SK-N-SH treated with all-trans-retinoic acid at 6 μM for 48 hours (cell line): ENCODE measurements around the gene SORCS2.

Experiments used
- ATAC-seq: fragments of 200-7000 bp; cut with Tn5 transposase; 3 replicates; pipeline ENCODE4 v1.9.1; 2020; ENCODE audit warnings: mild to moderate bottlenecking, moderate library complexity
- ARNTL ChIP-seq: fragments of 450-650 bp; formaldehyde crosslinking; IDR thresholded peaks from 2 replicates; pipeline ENCODE4 v1.5.0; 2020; ENCODE audit warnings: low read depth, mild to moderate bottlenecking, moderate library complexity, borderline replicate concordance
- BACH2 ChIP-seq: fragments of 250-450 bp; sonication (Bioruptor Pico); IDR thresholded peaks from 2 replicates; pipeline ENCODE4 v1.9.0; 2021; ENCODE audit warnings: mild to moderate bottlenecking, borderline replicate concordance
- CSDC2 ChIP-seq: fragments of 250-450 bp; sonication (Bioruptor Pico); IDR thresholded peaks from 2 replicates; pipeline ENCODE4 v1.5.0; 2020; ENCODE audit warnings: mild to moderate bottlenecking, moderate library complexity
- ESRRG ChIP-seq: fragments of 250-450 bp; sonication (Bioruptor Pico); IDR thresholded peaks from 2 replicates; pipeline ENCODE4 v1.6.1; 2021; ENCODE audit warnings: mild to moderate bottlenecking
- GLIS3 ChIP-seq: fragments of 250-450 bp; sonication (Bioruptor Pico); IDR thresholded peaks from 2 replicates; pipeline ENCODE4 v1.5.0; 2020; ENCODE audit warnings: mild to moderate bottlenecking, moderate library complexity
- ISL1 ChIP-seq: fragments of 250-450 bp; sonication (Bioruptor Pico); IDR thresholded peaks from 2 replicates; pipeline ENCODE4 v2.1.2; 2022; ENCODE audit warnings: mild to moderate bottlenecking, moderate library complexity
- OSR1 ChIP-seq: fragments of 250-450 bp; sonication (Bioruptor Pico); IDR thresholded peaks from 2 replicates; pipeline ENCODE4 v1.8.0; 2022; ENCODE audit warnings: moderate library complexity, mild to moderate bottlenecking, inconsistent platforms
- PPARA ChIP-seq: fragments of 250-450 bp; sonication (Bioruptor Pico); IDR thresholded peaks from 2 replicates; pipeline ENCODE4 v1.5.0; 2020; ENCODE audit warnings: mild to moderate bottlenecking, borderline replicate concordance
- RARB ChIP-seq: fragments of 250-450 bp; sonication (Bioruptor Pico); IDR thresholded peaks from 2 replicates; pipeline ENCODE4 v1.8.0; 2021; ENCODE audit warnings: mild to moderate bottlenecking, moderate library complexity
- SNAI2 ChIP-seq: fragments of 250-450 bp; sonication (Bioruptor Pico); IDR thresholded peaks from 2 replicates; pipeline ENCODE4 v1.5.0; 2020; ENCODE audit warnings: mild to moderate bottlenecking, moderate library complexity
- TCF4 ChIP-seq: fragments of 250-450 bp; sonication (Bioruptor Pico); IDR thresholded peaks from 2 replicates; pipeline ENCODE4 v1.8.0; 2021; ENCODE audit warnings: mild to moderate bottlenecking, moderate library complexity, borderline replicate concordance
- ZC3H10 ChIP-seq: fragments of 250-450 bp; sonication (Bioruptor Pico); IDR thresholded peaks from 2 replicates; pipeline ENCODE4 v1.5.1; 2021; ENCODE audit warnings: mild to moderate bottlenecking, moderate library complexity
- ZFP30 ChIP-seq: fragments of 450-650 bp; formaldehyde crosslinking; IDR thresholded peaks from 2 replicates; pipeline ENCODE4 v1.5.0; 2022; ENCODE audit warnings: mild to moderate bottlenecking, moderate library complexity
- ZNF565 ChIP-seq: fragments of 450-650 bp; formaldehyde crosslinking; conservative IDR thresholded peaks from 2 replicates; pipeline ENCODE4 v1.5.0; 2020; ENCODE audit warnings: low read depth, mild to moderate bottlenecking, moderate library complexity
- ZNF70 ChIP-seq: fragments of 450-650 bp; formaldehyde crosslinking; IDR thresholded peaks from 2 replicates; pipeline ENCODE4 v1.5.0; 2020; ENCODE audit warnings: mild to moderate bottlenecking, moderate library complexity
- ZNF8 ChIP-seq: fragments of 450-650 bp; formaldehyde crosslinking; IDR thresholded peaks from 2 replicates; pipeline ENCODE4 v1.5.0; 2020; ENCODE audit warnings: mild to moderate bottlenecking, moderate library complexity
- TF ChIP-seq, protein P1 (sequence below): fragments of 250-450 bp; sonication (Bioruptor Pico); IDR thresholded peaks from 2 replicates; pipeline ENCODE4 v1.5.1; 2020; ENCODE audit warnings: low read depth, mild to moderate bottlenecking, moderate library complexity
- TF ChIP-seq, protein P2 (sequence below): fragments of 250-450 bp; sonication (Bioruptor Pico); IDR thresholded peaks from 2 replicates; pipeline ENCODE4 v1.5.1; 2021; ENCODE audit warnings: mild to moderate bottlenecking, moderate library complexity
- TF ChIP-seq, protein P3 (sequence below): fragments of 250-450 bp; sonication (Bioruptor Pico); IDR thresholded peaks from 2 replicates; pipeline ENCODE4 v1.5.0; 2020; ENCODE audit warnings: mild to moderate bottlenecking, moderate library complexity
- TF ChIP-seq, protein P4 (sequence below): fragments of 250-450 bp; sonication (Bioruptor Pico); IDR thresholded peaks from 2 replicates; pipeline ENCODE4 v1.8.0; 2020; ENCODE audit warnings: mild to moderate bottlenecking, moderate library complexity, borderline replicate concordance

The SORCS2 gene

DNA sequence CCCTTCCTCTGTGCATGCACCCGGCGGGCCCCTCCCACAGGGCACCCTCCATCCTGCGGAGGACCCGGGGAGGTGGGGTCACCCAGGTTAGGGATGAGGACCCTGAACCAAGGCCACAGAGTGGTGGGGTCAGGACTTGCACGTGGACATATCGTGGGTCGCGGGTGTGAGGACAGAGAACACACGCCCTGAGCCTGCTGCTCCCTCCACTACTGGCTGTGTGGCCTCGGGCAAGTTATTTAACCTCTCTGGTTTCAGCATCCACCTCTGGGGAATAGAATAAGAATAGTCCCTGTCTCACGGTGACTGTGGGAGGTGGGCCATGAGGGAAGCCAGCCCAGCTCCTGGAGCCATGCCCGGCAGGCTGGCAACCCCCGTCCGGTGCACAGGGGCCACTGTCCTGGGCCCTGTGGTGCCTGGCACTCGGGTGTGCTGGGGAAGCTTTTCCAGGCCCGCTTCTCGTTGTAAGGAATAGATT, 237.3 kb downstream of the SORCS2 start:
- no peak for ATAC-seq
- TF ChIP-seq SNAI2 (CRISPR knock-in tag) (no peak), ZNF8 (no peak), ZC3H10 (no peak)
- TF ChIP-seq, protein P1, sequence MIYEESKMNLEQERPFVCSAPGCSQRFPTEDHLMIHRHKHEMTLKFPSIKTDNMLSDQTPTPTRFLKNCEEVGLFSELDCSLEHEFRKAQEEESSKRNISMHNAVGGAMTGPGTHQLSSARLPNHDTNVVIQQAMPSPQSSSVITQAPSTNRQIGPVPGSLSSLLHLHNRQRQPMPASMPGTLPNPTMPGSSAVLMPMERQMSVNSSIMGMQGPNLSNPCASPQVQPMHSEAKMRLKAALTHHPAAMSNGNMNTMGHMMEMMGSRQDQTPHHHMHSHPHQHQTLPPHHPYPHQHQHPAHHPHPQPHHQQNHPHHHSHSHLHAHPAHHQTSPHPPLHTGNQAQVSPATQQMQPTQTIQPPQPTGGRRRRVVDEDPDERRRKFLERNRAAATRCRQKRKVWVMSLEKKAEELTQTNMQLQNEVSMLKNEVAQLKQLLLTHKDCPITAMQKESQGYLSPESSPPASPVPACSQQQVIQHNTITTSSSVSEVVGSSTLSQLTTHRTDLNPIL: no peak

DNA sequence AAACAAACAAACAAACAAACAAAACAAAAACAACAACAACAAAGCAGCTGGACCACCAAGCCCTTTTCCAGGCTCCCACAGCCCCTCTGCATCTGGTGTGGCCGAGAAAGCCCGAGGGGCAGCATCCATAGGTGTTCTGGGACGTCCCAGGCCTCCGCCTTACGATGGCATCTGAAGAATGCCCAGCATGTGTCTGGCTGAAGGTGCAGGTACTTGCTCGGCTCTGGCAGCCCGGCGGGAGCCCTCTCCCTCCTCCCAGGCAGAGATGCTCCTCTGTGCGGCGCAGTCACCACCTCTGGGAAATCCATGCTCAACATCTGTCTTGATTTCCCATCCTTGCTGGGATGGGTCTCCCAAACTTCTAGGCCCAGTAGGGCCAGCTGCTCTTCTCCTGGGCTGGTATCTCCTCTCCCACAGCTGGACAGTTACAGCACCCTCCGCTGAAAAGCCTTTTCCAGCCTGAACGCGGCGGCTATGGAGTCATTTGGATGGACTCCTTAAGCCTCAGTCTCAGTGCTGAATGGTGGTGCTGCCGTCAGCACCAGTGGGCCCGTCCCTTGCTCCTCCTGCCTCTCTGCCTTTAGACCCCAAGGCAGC, 238.1 kb downstream of the SORCS2 start:
- no peak for ATAC-seq
- TF ChIP-seq PPARA (CRISPR knock-in tag): no peak
- no peak for TF ChIP-seq ZNF70 (CRISPR knock-in tag)
- no peak for TF ChIP-seq GLIS3 (CRISPR knock-in tag)
- TF ChIP-seq ARNTL (CRISPR knock-in tag): no peak
- TF ChIP-seq RARB (CRISPR knock-in tag): no peak
- TF ChIP-seq CSDC2 (CRISPR knock-in tag): no peak
- no peak for TF ChIP-seq BACH2 (CRISPR knock-in tag)

DNA sequence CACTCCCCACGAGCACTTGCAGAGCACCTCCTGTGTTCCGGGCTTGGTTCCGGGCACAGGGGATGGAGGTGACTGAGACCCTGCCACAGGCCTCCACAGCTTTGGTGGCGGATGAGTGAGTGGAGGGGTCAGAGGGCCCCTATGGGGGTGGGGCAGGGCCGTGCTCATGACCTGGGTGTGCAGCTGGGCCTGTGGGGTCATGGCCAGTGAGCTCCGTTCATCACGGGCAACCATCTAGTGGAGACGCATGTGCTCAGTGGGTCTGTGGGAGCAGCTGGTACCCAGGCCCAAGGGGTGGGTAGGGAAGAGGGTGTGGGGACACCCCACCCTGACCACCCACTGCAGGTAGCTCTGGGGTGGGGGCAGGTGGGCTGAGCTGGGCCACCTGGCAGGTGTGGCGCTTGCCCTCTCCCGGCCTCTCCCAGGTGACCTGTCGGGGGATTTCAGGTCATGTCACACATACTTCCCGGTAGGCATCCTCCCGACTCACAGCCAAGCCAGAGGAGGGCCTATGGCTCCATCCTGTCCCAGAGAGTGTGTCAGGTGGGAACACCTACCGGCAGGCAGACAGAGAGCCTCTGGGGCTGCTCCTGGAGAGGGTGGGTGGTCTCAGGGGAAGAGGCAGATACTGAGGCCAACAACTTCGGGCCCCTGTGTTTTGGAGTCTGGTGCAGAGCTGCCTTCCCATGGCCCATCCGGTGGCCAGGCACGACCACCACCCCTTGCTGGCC, 238.8 kb downstream of the SORCS2 start:
- no peak for ATAC-seq
- TF ChIP-seq OSR1 (CRISPR knock-in tag) (no peak), SNAI2 (CRISPR knock-in tag) (no peak), BACH2 (CRISPR knock-in tag) (no peak), TCF4 (no peak), ZFP30 (no peak), ZNF565 (CRISPR knock-in tag) (no peak), PPARA (CRISPR knock-in tag) (no peak), GLIS3 (CRISPR knock-in tag) (no peak), ESRRG (no peak), ISL1 (CRISPR knock-in tag) (no peak), RARB (CRISPR knock-in tag) (no peak), CSDC2 (CRISPR knock-in tag) (no peak)
- TF ChIP-seq, protein P2, sequence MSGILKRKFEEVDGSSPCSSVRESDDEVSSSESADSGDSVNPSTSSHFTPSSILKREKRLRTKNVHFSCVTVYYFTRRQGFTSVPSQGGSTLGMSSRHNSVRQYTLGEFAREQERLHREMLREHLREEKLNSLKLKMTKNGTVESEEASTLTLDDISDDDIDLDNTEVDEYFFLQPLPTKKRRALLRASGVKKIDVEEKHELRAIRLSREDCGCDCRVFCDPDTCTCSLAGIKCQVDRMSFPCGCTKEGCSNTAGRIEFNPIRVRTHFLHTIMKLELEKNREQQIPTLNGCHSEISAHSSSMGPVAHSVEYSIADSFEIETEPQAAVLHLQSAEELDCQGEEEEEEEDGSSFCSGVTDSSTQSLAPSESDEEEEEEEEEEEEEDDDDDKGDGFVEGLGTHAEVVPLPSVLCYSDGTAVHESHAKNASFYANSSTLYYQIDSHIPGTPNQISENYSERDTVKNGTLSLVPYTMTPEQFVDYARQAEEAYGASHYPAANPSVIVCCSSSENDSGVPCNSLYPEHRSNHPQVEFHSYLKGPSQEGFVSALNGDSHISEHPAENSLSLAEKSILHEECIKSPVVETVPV (CRISPR knock-in tag): no peak
- TF ChIP-seq, protein P3, sequence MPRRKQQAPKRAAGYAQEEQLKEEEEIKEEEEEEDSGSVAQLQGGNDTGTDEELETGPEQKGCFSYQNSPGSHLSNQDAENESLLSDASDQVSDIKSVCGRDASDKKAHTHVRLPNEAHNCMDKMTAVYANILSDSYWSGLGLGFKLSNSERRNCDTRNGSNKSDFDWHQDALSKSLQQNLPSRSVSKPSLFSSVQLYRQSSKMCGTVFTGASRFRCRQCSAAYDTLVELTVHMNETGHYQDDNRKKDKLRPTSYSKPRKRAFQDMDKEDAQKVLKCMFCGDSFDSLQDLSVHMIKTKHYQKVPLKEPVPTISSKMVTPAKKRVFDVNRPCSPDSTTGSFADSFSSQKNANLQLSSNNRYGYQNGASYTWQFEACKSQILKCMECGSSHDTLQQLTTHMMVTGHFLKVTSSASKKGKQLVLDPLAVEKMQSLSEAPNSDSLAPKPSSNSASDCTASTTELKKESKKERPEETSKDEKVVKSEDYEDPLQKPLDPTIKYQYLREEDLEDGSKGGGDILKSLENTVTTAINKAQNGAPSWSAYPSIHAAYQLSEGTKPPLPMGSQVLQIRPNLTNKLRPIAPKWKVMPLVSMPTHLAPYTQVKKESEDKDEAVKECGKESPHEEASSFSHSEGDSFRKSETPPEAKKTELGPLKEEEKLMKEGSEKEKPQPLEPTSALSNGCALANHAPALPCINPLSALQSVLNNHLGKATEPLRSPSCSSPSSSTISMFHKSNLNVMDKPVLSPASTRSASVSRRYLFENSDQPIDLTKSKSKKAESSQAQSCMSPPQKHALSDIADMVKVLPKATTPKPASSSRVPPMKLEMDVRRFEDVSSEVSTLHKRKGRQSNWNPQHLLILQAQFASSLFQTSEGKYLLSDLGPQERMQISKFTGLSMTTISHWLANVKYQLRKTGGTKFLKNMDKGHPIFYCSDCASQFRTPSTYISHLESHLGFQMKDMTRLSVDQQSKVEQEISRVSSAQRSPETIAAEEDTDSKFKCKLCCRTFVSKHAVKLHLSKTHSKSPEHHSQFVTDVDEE (CRISPR knock-in tag): no peak
- TF ChIP-seq, protein P1: no peak
- TF ChIP-seq, protein P4, sequence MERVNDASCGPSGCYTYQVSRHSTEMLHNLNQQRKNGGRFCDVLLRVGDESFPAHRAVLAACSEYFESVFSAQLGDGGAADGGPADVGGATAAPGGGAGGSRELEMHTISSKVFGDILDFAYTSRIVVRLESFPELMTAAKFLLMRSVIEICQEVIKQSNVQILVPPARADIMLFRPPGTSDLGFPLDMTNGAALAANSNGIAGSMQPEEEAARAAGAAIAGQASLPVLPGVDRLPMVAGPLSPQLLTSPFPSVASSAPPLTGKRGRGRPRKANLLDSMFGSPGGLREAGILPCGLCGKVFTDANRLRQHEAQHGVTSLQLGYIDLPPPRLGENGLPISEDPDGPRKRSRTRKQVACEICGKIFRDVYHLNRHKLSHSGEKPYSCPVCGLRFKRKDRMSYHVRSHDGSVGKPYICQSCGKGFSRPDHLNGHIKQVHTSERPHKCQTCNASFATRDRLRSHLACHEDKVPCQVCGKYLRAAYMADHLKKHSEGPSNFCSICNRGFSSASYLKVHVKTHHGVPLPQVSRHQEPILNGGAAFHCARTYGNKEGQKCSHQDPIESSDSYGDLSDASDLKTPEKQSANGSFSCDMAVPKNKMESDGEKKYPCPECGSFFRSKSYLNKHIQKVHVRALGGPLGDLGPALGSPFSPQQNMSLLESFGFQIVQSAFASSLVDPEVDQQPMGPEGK (CRISPR knock-in tag): no peak
